HG02884 (cell line): Measurements from ENCODE around the gene TRIM22.
"Not testable (repeated sequence)": the region's sequence is repeated elsewhere in the genome, so short reads cannot be mapped to it uniquely, and the experiment has no call there.

Experiments used
- ATAC-seq: cut with Tn5 transposase; IDR thresholded peaks from one replicate; pipeline ENCODE4 v1.9.1; 2021; ENCODE audit warnings: mild to moderate bottlenecking, moderate library complexity; ENCODE audit not compliant: unreplicated experiment

Gene TRIM22

GRCh38 chr11:5689551-5689983, at the start of gene TRIM22:
TSS of gene TRIM22 (plus strand) at chr11:5689790. CDS start at chr11:5696233, 6,443 bp downstream.
- ATAC-seq, result peak; percentile 62

- ATAC-seq, result no peak
Measured at GRCh38 chr11:5639953-5640352, 49.6 kb upstream of the TRIM22 start.

GRCh38 chr11:5643585-5643984, 46.0 kb upstream of the TRIM22 start:
- no peak for ATAC-seq

GRCh38 chr11:5646139-5646538, 43.5 kb upstream of the TRIM22 start:
- no peak for ATAC-seq

- no peak for ATAC-seq
Measured at GRCh38 chr11:5655474-5655873, 34.1 kb upstream of the TRIM22 start.

- ATAC-seq, result not testable (repeated sequence)
Measured at GRCh38 chr11:5656956-5657355, 32.6 kb upstream of the TRIM22 start.

GRCh38 chr11:5658318-5658717, 31.3 kb upstream of the TRIM22 start:
- ATAC-seq, result no peak

- no peak for ATAC-seq
Measured at GRCh38 chr11:5663511-5663910, 26.1 kb upstream of the TRIM22 start.

- ATAC-seq, result no peak
Measured at GRCh38 chr11:5665051-5665570, 24.5 kb upstream of the TRIM22 start.

- no peak for ATAC-seq
Measured at GRCh38 chr11:5665746-5666401, 23.7 kb upstream of the TRIM22 start.

- ATAC-seq, result no peak
Measured at GRCh38 chr11:5666402-5666793, 23.2 kb upstream of the TRIM22 start.

- ATAC-seq, result no peak
Measured at GRCh38 chr11:5671831-5672230, 17.8 kb upstream of the TRIM22 start.

- ATAC-seq, result no peak
Measured at GRCh38 chr11:5674391-5674790, 15.2 kb upstream of the TRIM22 start.

- ATAC-seq, result no peak
Measured at GRCh38 chr11:5679811-5680210, 9.8 kb upstream of the TRIM22 start.

- not testable (repeated sequence) for ATAC-seq
Measured at GRCh38 chr11:5682890-5683441, 6.6 kb upstream of the TRIM22 start.

- ATAC-seq, result not testable (repeated sequence)
Measured at GRCh38 chr11:5683620-5684019, 6.0 kb upstream of the TRIM22 start.

- peak; percentile 15 for ATAC-seq
Measured at GRCh38 chr11:5684036-5684645, 5.4 kb upstream of the TRIM22 start.

- peak; percentile 69 for ATAC-seq
Measured at GRCh38 chr11:5684646-5685362, 4.8 kb upstream of the TRIM22 start, which contains the start of gene TRIM5. TSS of gene TRIM5 (minus strand) at chr11:5685074. CDS start at chr11:5680177, 4,897 bp downstream.

- no peak for ATAC-seq
Measured at GRCh38 chr11:5686426-5686825, 3.2 kb upstream of the TRIM22 start.

- ATAC-seq, result no peak
Measured at GRCh38 chr11:5688482-5688881, 1.1 kb upstream of the TRIM22 start.

GRCh38 chr11:5690216-5690615, 626 bp downstream of the TRIM22 start:
- ATAC-seq, result no peak
